Stimulated activated CD4-positive, alpha-beta T cell treated with anti-CD3 and anti-CD28 coated beads, Interleukin-1b, Interleukin-23, amount 100 ng/mL, for 1 hour (primary cell): Measurements from ENCODE around the gene CYP8B1.
"Not testable (repeated sequence)": the region's sequence is repeated elsewhere in the genome, so short reads cannot be mapped to it uniquely, and the experiment has no call there.

Experiments
- DNase-seq, 2 donors: peaks; one replicate each; pipeline ENCODE4 v3.0.0-alpha.2; 2020; ENCODE audit warnings: low read depth in 2 of 2

The CYP8B1 gene

GRCh38 chr3:42884324-42884723 lies 8.6 kb upstream of the CYP8B1 start:
- no peak for DNase-seq

DNA sequence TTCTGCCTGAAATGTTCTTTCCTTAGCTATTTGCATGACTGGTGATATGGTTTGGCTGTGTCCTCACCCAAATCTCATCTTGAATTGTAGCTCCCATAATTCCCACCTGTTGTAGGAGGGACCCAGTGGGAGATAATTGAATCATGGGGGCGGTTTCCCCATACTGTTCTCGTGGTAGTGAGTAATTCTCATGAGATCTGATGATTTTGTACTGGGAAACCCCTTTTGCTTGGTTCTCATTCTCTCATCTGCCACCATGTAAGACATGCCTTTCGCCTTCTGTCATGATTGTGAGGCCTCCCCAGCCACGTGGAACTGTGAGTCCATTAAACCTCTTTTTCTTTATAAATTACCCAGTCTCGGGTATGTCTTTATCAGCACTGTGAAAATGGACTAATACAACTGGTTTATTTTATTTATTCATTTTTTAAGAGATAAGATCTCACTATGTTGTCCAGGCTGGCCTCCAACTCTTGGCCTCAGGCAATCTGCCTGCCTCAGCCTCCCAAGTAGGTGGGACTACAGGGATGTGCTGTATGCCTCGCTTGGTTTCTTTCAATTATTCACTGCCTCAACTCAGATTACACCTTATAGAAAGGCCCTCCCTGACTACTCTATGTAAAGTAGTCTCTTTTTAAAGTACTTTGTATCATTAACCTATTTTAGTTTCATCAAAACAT lies 7.7 kb upstream of the CYP8B1 start:
- DNase-seq, result not testable (repeated sequence)

- peak; percentile 62 to 68 for DNase-seq
Observed at GRCh38 chr3:42880601-42881451, 5.1 kb upstream of the CYP8B1 start.

DNA sequence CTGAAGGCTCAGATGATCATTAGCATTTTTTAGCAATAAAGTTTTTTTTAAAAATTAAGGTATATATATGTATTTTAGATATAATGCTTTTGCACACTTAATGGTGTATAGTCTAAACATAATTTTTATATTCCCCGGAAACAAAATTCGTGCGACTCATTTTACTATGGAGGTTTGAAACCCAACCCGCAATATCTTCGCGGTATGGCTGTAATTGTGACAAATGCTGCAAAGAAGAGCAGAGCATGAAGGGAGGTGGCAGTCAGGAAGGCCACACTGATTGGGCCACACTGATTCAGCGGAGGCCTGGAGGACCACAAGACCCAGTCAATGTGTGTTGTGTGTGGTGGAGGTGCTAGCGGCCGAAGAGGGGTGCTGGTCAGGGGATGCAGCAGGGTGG lies 4.5 kb upstream of the CYP8B1 start:
- DNase-seq, result no peak

DNA sequence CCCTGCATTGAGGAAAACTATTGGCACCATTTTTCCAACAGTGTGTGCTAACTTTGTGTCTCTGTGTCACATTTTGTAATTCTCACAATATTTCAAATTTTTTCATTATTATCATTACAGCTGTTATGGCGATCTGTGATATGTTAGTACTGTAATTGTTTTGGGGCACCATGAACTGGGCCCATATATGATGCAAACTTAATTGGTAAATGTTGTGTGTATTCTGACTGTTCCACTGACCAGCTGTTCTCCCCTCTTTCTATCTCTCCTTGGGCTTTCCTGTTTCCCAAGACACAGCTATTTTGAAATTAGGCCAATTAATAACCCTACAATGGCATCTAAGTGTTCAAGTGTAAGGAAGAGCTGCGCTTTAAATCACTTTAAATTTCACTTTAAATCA lies 2.2 kb upstream of the CYP8B1 start:
- DNase-seq, result no peak

DNA sequence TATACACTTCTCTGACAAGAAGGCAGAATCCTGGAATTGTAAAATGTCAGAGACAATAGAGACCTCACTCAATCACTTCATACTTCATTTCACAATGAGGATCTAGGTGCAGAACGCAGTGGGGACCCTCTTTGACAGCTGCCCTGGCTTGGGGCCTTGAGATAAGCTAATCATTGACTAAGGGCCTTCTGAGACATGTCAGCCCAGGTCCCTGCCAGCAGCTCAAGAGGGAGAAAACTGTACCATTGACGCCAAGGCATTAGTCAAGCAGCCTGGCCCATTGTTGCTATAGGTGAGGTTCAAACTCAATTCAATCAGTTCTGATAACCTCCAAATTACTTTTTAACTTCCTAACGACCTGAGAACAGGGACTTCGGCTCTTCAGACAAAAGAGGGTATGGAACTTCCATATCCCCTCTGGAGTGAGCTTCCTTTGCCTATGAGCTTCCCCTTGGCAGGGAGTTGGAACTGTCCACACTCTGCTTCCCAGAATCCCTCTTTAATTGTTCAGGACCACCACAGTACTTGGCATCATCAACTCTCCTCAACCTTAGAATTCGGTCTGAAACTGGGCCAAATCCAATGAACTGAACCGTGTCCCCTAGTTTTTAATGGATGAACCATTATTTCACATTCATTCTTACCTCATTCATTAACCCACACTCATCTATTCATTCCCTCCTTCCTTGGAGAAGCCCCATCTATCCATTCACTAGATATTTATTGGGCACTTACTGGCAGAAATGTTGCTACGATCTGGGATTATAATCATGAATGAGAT lies 1.5 kb upstream of the CYP8B1 start:
- no peak for DNase-seq

DNA sequence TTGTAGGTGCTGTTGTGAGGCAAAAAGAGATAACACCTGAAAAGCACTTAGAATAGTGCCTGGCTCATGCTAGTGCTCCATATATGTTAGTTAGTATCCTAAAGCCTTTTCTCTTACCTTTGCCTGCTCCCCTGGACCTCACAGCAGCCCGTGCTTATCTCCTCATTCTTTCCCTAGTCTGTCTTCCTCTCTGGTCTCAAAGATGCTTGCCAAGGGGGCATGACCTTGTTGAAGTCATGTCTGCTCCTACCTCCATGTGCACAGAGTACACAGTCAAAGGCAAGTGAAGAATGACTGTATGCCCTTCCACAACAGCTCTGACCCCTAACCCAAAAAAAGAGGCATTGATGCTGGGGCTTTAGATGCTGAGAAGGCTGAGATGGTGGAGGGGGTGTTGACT lies 722 bp upstream of the CYP8B1 start:
- no peak for DNase-seq

GRCh38 chr3:42874749-42875148 lies 930 bp downstream of the CYP8B1 start:
- no peak for DNase-seq

- no peak for DNase-seq
Observed at GRCh38 chr3:42873221-42873982, 2.3 kb downstream of the CYP8B1 start.

GRCh38 chr3:42872718-42873117 lies 3.0 kb downstream of the CYP8B1 start:
- DNase-seq, result no peak

GRCh38 chr3:42871592-42872196 lies 4.0 kb downstream of the CYP8B1 start:
- DNase-seq, result no peak

DNA sequence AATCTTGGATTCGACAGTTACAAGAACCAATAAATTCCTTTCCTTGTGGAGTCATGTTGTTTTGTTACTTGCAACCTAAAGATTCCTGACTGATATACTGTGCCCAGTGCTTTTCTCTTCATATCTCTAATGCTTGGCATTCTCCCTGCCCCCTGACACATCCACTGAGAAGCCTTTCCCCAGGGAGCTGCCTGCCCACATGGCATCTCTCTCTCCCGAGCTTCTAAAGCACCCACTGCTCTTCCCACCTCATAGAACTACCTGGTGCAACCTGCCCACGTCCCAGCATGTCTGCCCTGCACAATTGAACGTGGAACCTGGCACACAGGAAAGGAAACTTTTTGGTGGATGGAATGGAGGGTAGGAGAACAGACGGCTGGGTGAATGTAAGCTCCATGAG lies 6.8 kb downstream of the CYP8B1 start:
- no peak for DNase-seq

- DNase-seq, result no peak
Observed at GRCh38 chr3:42867138-42867537, 8.5 kb downstream of the CYP8B1 start.

DNA sequence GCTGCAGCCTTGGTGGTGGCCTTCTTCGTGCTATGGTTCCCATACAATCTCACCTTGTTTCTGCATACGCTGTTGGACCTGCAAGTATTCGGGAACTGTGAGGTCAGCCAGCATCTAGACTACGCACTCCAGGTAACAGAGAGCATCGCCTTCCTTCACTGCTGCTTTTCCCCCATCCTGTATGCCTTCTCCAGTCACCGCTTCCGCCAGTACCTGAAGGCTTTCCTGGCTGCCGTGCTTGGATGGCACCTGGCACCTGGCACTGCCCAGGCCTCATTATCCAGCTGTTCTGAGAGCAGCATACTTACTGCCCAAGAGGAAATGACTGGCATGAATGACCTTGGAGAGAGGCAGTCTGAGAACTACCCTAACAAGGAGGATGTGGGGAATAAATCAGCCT lies 10.4 kb downstream of the CYP8B1 start:
- no peak for DNase-seq

DNA sequence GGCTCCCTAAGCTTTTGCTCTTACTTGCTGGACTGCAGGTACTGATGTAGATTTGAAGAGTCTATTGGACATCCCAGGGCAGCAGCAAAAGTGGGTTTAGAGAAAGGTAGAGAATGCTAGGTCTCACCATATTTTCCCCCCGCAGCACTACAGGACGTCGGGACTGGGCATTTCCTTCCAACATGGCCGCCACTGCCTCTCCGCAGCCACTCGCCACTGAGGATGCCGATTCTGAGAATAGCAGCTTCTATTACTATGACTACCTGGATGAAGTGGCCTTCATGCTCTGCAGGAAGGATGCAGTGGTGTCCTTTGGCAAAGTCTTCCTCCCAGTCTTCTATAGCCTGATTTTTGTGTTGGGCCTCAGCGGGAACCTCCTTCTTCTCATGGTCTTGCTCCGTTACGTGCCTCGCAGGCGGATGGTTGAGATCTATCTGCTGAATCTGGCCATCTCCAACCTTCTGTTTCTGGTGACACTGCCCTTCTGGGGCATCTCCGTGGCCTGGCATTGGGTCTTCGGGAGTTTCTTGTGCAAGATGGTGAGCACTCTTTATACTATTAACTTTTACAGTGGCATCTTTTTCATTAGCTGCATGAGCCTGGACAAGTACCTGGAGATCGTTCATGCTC lies 11.2 kb downstream of the CYP8B1 start:
- DNase-seq, result no peak

DNA sequence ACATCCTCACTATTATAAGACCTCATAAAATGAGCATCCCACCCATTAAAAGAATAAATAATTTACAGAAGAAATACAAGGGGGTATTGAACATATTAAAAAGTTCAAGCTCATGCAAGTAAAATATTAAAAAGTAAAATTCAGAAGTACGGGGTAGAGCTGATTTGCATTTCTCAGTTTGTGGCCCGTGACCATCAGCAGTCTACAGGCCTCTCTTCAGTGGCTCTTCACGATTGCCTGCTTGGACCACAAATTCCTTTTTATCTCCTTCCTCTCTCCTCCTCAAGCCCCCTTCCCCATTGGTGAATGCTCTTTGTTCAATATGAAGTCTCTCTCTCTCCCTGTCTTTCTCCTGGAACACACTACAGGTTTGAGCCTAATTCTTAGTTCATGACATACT lies 19.1 kb downstream of the CYP8B1 start:
- no peak for DNase-seq

- DNase-seq, result no peak
Observed at GRCh38 chr3:42855547-42856380, 19.9 kb downstream of the CYP8B1 start.

DNA sequence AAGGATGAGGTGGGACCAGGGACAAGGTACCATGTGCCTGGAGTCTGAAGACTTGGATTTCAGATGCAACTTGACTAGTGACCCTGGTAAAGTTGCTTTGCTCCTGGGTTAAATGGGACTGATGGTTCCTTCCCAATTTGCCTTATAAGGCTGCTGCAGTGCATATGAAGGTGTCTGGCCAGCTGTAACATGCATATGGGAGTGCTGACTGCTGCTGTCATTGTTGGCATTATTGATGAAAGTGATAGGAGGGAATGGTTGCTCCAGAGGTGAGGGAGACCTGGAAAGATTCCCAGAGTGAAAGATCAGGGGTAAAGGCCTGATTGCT lies 20.5 kb downstream of the CYP8B1 start:
- no peak for DNase-seq

DNA sequence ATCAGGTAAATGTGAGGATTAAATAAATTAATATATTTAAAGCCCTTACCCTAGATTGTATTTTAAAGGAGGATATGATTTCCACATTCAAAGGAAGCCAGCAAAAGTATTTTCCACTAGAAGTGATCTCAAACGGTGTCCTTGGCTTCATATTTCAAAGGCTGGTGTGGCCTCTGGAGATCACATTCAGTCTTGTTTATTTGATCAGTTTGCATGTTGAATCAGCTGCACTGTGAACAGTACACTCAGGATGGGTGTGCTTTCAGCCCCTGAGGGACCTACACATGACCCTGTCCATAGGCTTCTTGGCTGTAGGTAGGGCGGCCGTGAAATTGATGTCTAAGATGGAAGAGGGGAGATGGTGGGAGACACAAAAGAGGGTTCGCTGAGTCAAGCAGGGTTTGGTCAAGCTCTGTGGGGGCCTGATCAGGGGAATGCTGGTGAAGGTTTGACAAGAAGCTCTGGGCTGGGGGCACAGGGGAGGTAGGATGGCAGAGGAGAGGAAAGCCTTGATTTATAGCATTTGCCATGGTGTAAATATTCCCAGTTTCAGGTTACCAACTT lies 21.9 kb downstream of the CYP8B1 start:
- no peak for DNase-seq

GRCh38 chr3:42853056-42853455 lies 22.6 kb downstream of the CYP8B1 start:
- DNase-seq, result no peak
